Putamen (tissue), 1 donor: ENCODE measurements around the gene PCDHGC5.

ENCODE experiments used
- DNase-seq: peaks from one replicate; pipeline ENCODE4 v3.0.0-alpha.2; 2016; ENCODE audit warnings: low spot score

PCDHGC5 gene

GRCh38 chr5:141512911-141513626 is 24.2 kb downstream of the PCDHGC5 start:
- DNase-seq: peak; percentile 53

GRCh38 chr5:141513627-141514329 is 24.9 kb downstream of the PCDHGC5 start:
- DNase-seq: peak; percentile 89

- DNase-seq: no peak
Measured at GRCh38 chr5:141514330-141515133, 25.7 kb downstream of the PCDHGC5 start.

- DNase-seq: no peak
Measured at GRCh38 chr5:141515141-141515540, 26.3 kb downstream of the PCDHGC5 start.

- DNase-seq: no peak
Measured at GRCh38 chr5:141515946-141516671, 27.2 kb downstream of the PCDHGC5 start.

- DNase-seq: no peak
Measured at GRCh38 chr5:141516672-141517025, 27.8 kb downstream of the PCDHGC5 start.

- no peak for DNase-seq
Measured at GRCh38 chr5:141517312-141517711, 28.4 kb downstream of the PCDHGC5 start.

GRCh38 chr5:141517880-141518617 is 29.2 kb downstream of the PCDHGC5 start:
- no peak for DNase-seq

- DNase-seq: no peak
Measured at GRCh38 chr5:141518618-141519015, 29.7 kb downstream of the PCDHGC5 start.

- DNase-seq: no peak
Measured at GRCh38 chr5:141519605-141520565, 31.0 kb downstream of the PCDHGC5 start.

- peak; percentile 85 for DNase-seq
Measured at GRCh38 chr5:141521244-141521781, 32.4 kb downstream of the PCDHGC5 start.

- no peak for DNase-seq
Measured at GRCh38 chr5:141522301-141522700, 33.4 kb downstream of the PCDHGC5 start.

- no peak for DNase-seq
Measured at GRCh38 chr5:141523991-141524390, 35.1 kb downstream of the PCDHGC5 start.

- peak; percentile 89 for DNase-seq
Measured at GRCh38 chr5:141524604-141525597, 36.0 kb downstream of the PCDHGC5 start.

- no peak for DNase-seq
Measured at GRCh38 chr5:141525653-141526052, 36.8 kb downstream of the PCDHGC5 start.

- no peak for DNase-seq
Measured at GRCh38 chr5:141527426-141527825, 38.5 kb downstream of the PCDHGC5 start.

GRCh38 chr5:141528291-141528984 is 39.6 kb downstream of the PCDHGC5 start:
- DNase-seq: no peak

GRCh38 chr5:141529002-141529401 is 40.1 kb downstream of the PCDHGC5 start:
- no peak for DNase-seq
